SK-N-SH (cell line): Measurements from ENCODE around the gene PSMB1. TPM values are rescaled to one million over a fixed set of nuclear protein-coding genes. Genes with fewer than 3 reads are reported as not detected.

Source experiments
- CTCF ChIA-PET: fragments of 300-600, 350-600 bp; formaldehyde crosslinking; extraction: SDS; loops from one replicate; lab custom pipeline; 2021; lab: Yijun Ruan, JAX
- POLR2A ChIA-PET: fragments of 350-600 bp; sonication (Branson Sonifier 250); formaldehyde crosslinking; extraction: SDS; loops from one replicate; lab custom pipeline; 2020; ENCODE audit warnings: antibody characterized with exemption, inconsistent platforms; lab: Yijun Ruan, JAX
- DNase-seq: peaks from one replicate; pipeline ENCODE4 v3.0.0; 2012
- H2AFZ ChIP-seq: fragments of 200-600 bp; sonication (generic); 2 replicates; pipeline ENCODE4 v1.8.1; 2016; ENCODE audit warnings: antibody characterized with exemption, mild to moderate bottlenecking, low read depth
- H3F3A ChIP-seq: fragments of 200-600 bp; sonication (generic); replicated peaks from 2 replicates; pipeline ENCODE3; 2016; ENCODE audit warnings: antibody characterized with exemption, mild to moderate bottlenecking; ENCODE audit not compliant: insufficient read depth
- H3K27ac ChIP-seq, 2 experiments: fragments of 200-500 bp in 1 of 2; fragments of 200-600 bp in 1 of 2; sonication (Bioruptor generic) in 1 of 2; sonication (generic), shearing (Covaris generic) in 1 of 2; 2 replicates each; pipeline versions ENCODE4 v1.5.1 to v1.6.1; 2014 to 2016; ENCODE audit warnings: low read depth in 2 of 2, inconsistent platforms in 1 of 2, low read length in 1 of 2, mild to moderate bottlenecking in 1 of 2, mixed read lengths in 1 of 2
- H3K27me3 ChIP-seq: fragments of 200-600 bp; sonication (generic), shearing (Covaris generic); 2 replicates; pipeline ENCODE4 v1.6.1; 2016; ENCODE audit warnings: mixed run types; ENCODE audit not compliant: insufficient read depth
- H3K36me3 ChIP-seq, 2 experiments: fragments of 200-500 bp in 1 of 2; fragments of 200-600 bp in 1 of 2; sonication (Bioruptor generic) in 1 of 2; sonication (generic) in 1 of 2; replicated peaks in 1 of 2; 2 replicates each; pipeline versions ENCODE3 to v1.5.1; 2014 to 2016; ENCODE audit warnings: low read length in 1 of 2, mild to moderate bottlenecking in 1 of 2; ENCODE audit not compliant: insufficient read depth in 2 of 2, control insufficient read depth in 1 of 2
- H3K4me1 ChIP-seq, 2 experiments: fragments of 200-500 bp in 1 of 2; fragments of 200-600 bp in 1 of 2; sonication (Bioruptor generic) in 1 of 2; sonication (generic), shearing (Covaris generic) in 1 of 2; 2 replicates each; pipeline versions ENCODE4 v1.5.1 to v1.6.1; 2014 to 2016; ENCODE audit warnings: low read depth in 1 of 2, low read length in 1 of 2, mixed run types in 1 of 2; ENCODE audit not compliant: insufficient read depth in 2 of 2, control insufficient read depth in 1 of 2
- H3K4me2 ChIP-seq: fragments of 200-600 bp; sonication (generic), shearing (Covaris generic); 2 replicates; pipeline ENCODE4 v1.6.1; 2017; ENCODE audit warnings: mixed run types
- H3K4me3 ChIP-seq, 2 experiments: fragments of 200-500 bp in 1 of 2; fragments of 200-600 bp in 1 of 2; sonication (Bioruptor generic) in 1 of 2; sonication (generic), shearing (Covaris generic) in 1 of 2; 2 replicates each; pipeline versions ENCODE4 v1.5.1 to v1.8.1; 2014 to 2016; ENCODE audit warnings: low read depth in 2 of 2, inconsistent platforms in 1 of 2, low read length in 1 of 2, mild to moderate bottlenecking in 1 of 2, mixed read lengths in 1 of 2, moderate library complexity in 1 of 2
- H3K79me2 ChIP-seq: fragments of 200-600 bp; sonication (generic); 2 replicates; pipeline ENCODE4 v1.8.1; 2017; ENCODE audit warnings: mild to moderate bottlenecking; ENCODE audit not compliant: insufficient read depth
- H3K9ac ChIP-seq: fragments of 200-600 bp; sonication (generic); 2 replicates; pipeline ENCODE4 v1.6.1; 2017; ENCODE audit warnings: mixed run types
- H3K9me2 ChIP-seq: fragments of 200-600 bp; sonication (generic); 2 replicates; pipeline ENCODE4 v1.6.1; 2017; ENCODE audit warnings: mixed run types
- H3K9me3 ChIP-seq: fragments of 200-600 bp; sonication (generic); 2 replicates; pipeline ENCODE4 v1.6.1; 2017; ENCODE audit warnings: mixed run types, mild to moderate bottlenecking, moderate library complexity
- H4K20me1 ChIP-seq: fragments of 200-600 bp; sonication (generic); 2 replicates; pipeline ENCODE4 v1.6.1; 2017; ENCODE audit warnings: mild to moderate bottlenecking, mixed run types; ENCODE audit not compliant: insufficient read depth
- CTCF ChIP-seq: fragments of 200-600 bp; sonication (generic); IDR thresholded peaks from 2 replicates; pipeline ENCODE4 v1.6.1; 2017; ENCODE audit warnings: antibody characterized with exemption, mild to moderate bottlenecking, moderate library complexity
- EP300 ChIP-seq, 2 experiments: IDR thresholded peaks; 2 replicates each; pipeline versions ENCODE4 v1.4.0 to v1.6.1; 2012; ENCODE audit warnings: borderline replicate concordance in 1 of 2, low read depth in 1 of 2, low read length in 1 of 2
- FOSL2 ChIP-seq: IDR thresholded peaks from 2 replicates; pipeline ENCODE4 v1.4.0; 2012; ENCODE audit warnings: low read depth, mild to moderate bottlenecking, moderate library complexity, borderline replicate concordance
- GATA2 ChIP-seq: sonication (generic); formaldehyde crosslinking; IDR thresholded peaks from 2 replicates; pipeline ENCODE4 v1.5.0; 2020; ENCODE audit warnings: mild to moderate bottlenecking, missing genetic modification reagents
- JUND ChIP-seq: IDR thresholded peaks from 2 replicates; pipeline ENCODE4 v1.4.0; 2012
- MEF2A ChIP-seq: IDR thresholded peaks from 2 replicates; pipeline ENCODE4 v1.4.0; 2012; ENCODE audit warnings: low read depth, borderline replicate concordance
- MXI1 ChIP-seq: IDR thresholded peaks from 2 replicates; pipeline ENCODE4 v1.6.1; 2012; ENCODE audit warnings: mild to moderate bottlenecking, low read depth, low read length, improper control_type of control experiment
- NRF1 ChIP-seq: IDR thresholded peaks from 2 replicates; pipeline ENCODE4 v1.6.1; 2012; ENCODE audit warnings: low read depth, mild to moderate bottlenecking, low read length
- REST ChIP-seq: IDR thresholded peaks from 2 replicates; pipeline ENCODE4 v1.6.1; 2012; ENCODE audit warnings: mild to moderate bottlenecking, low read depth, low read length, moderate library complexity
- RFX5 ChIP-seq: IDR thresholded peaks from 2 replicates; pipeline ENCODE4 v1.6.1; 2012; ENCODE audit warnings: mild to moderate bottlenecking, improper control_type of control experiment, low read length
- RXRA ChIP-seq: IDR thresholded peaks from 2 replicates; pipeline ENCODE4 v1.4.0; 2012; ENCODE audit warnings: low read depth, mild to moderate bottlenecking, borderline replicate concordance
- SIN3A ChIP-seq: IDR thresholded peaks from 2 replicates; pipeline ENCODE4 v1.6.1; 2012; ENCODE audit warnings: low read depth, mild to moderate bottlenecking, low read length, moderate library complexity, borderline replicate concordance
- TAF1 ChIP-seq: IDR thresholded peaks from 2 replicates; pipeline ENCODE4 v1.6.1; 2012; ENCODE audit warnings: low read depth, mild to moderate bottlenecking, low read length, moderate library complexity, borderline replicate concordance
- TCF12 ChIP-seq: IDR thresholded peaks from 2 replicates; pipeline ENCODE4 v1.4.0; 2012
- TEAD4 ChIP-seq: IDR thresholded peaks from 2 replicates; pipeline ENCODE4 v1.4.0; 2012; ENCODE audit warnings: mild to moderate bottlenecking, borderline replicate concordance; ENCODE audit not compliant: insufficient read depth
- USF1 ChIP-seq: IDR thresholded peaks from 2 replicates; pipeline ENCODE4 v1.4.0; 2012; ENCODE audit warnings: low read depth, borderline replicate concordance
- USF2 ChIP-seq: fragments of 150-350 bp; IDR thresholded peaks from 2 replicates; pipeline ENCODE4 v1.6.1; 2017; ENCODE audit warnings: antibody characterized with exemption, low read length, low read depth, borderline replicate concordance
- YY1 ChIP-seq: IDR thresholded peaks from 2 replicates; pipeline ENCODE4 v1.4.0; 2012; ENCODE audit warnings: low read depth, mild to moderate bottlenecking
- ZBTB33 ChIP-seq: IDR thresholded peaks from 2 replicates; pipeline ENCODE4 v1.4.0; 2012; ENCODE audit warnings: low read depth, borderline replicate concordance
- WGBS: methylation state at CpG from one replicate; pipeline ENCODE4 v1.1.6; 2017; ENCODE audit warnings: low lambda C conversion rate; 5-methylcytosine and 5-hydroxymethylcytosine counted together
- polyA plus RNA-seq, 3 experiments: library from polyadenylated mRNA; depleted of rRNA; stranded (reverse); fragments of >200 nt; gene quantifications; 2 replicates each; pipeline ENCODE4 v1.2.3, GENCODE V29; 2012

Gene PSMB1
- polyA plus RNA-seq, 1 of the 3 experiments (the other 2 are of a cell fraction) = 588 TPM

GRCh38 chr6:170514908-170515307 is 38.2 kb downstream of the PSMB1 start:
- TF ChIP-seq MXI1 = no peak
- TF ChIP-seq EP300 (IDR thresholded peaks at IDR 0.05; ENCODE audit: borderline replicate concordance in 1 of 2, low read depth in 1 of 2, low read length in 1 of 2) = no peak
- no peak for TF ChIP-seq FOSL2
- no peak for TF ChIP-seq MEF2A
- TF ChIP-seq REST = no peak
- TF ChIP-seq USF2 = no peak
- TF ChIP-seq TCF12 = no peak
- TF ChIP-seq RXRA = no peak
- no peak for TF ChIP-seq USF1
- no peak for TF ChIP-seq RFX5
- TF ChIP-seq TEAD4 = no peak
- no peak for TF ChIP-seq JUND
- no peak for TF ChIP-seq YY1
- TF ChIP-seq GATA2 (CRISPR knock-in tag) = no peak
- TF ChIP-seq NRF1 = no peak
- no peak for TF ChIP-seq TAF1
- TF ChIP-seq ZBTB33 = no peak
- TF ChIP-seq CTCF = no peak
- TF ChIP-seq SIN3A = no peak
- H3K27me3 ChIP-seq = no peaks in the 10 kb centered on the region
- H3K9me2 ChIP-seq = no peaks in the 10 kb centered on the region
- H4K20me1 ChIP-seq = no peaks in the 10 kb centered on the region
- H3K4me1 ChIP-seq = no peaks in the 10 kb centered on the region
- no peak for DNase-seq
- H3K4me3 ChIP-seq = no peak overlapping the region
- ChIA-PET POLR2A (no interaction called here), CTCF (interaction anchor here (0.6 to 4.9 kb wide), 2 partner anchors 683 to 724 kb away, joined by 3 to 21 read pairs; no protein-coding TSS in a partner anchor)
- no peak overlapping the region for H2AFZ ChIP-seq
- H3K4me2 ChIP-seq = no peak overlapping the region
- 81% methylated on average over 1 of the region's 1 CpG for WGBS
- H3K36me3 ChIP-seq = no peaks in the 10 kb centered on the region
- no peaks in the 10 kb centered on the region for H3F3A ChIP-seq
- H3K27ac ChIP-seq = no peak overlapping the region
- peaks cover 3% of the 10 kb centered on the region; the same call in 1 of the 2 replicates for H3K9me3 ChIP-seq
- H3K9ac ChIP-seq = no peak overlapping the region
- no peaks in the 10 kb centered on the region for H3K79me2 ChIP-seq
